GM21619 (cell line): ENCODE measurements around the gene EDC3.
"Not testable (repeated sequence)": the region's sequence is repeated elsewhere in the genome, so short reads cannot be mapped to it uniquely, and the experiment has no call there.

Source experiments
- ATAC-seq: cut with Tn5 transposase; IDR thresholded peaks from one replicate; pipeline ENCODE4 v1.9.1; 2021; ENCODE audit not compliant: unreplicated experiment

EDC3 gene, protein sequence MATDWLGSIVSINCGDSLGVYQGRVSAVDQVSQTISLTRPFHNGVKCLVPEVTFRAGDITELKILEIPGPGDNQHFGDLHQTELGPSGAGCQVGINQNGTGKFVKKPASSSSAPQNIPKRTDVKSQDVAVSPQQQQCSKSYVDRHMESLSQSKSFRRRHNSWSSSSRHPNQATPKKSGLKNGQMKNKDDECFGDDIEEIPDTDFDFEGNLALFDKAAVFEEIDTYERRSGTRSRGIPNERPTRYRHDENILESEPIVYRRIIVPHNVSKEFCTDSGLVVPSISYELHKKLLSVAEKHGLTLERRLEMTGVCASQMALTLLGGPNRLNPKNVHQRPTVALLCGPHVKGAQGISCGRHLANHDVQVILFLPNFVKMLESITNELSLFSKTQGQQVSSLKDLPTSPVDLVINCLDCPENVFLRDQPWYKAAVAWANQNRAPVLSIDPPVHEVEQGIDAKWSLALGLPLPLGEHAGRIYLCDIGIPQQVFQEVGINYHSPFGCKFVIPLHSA

DNA sequence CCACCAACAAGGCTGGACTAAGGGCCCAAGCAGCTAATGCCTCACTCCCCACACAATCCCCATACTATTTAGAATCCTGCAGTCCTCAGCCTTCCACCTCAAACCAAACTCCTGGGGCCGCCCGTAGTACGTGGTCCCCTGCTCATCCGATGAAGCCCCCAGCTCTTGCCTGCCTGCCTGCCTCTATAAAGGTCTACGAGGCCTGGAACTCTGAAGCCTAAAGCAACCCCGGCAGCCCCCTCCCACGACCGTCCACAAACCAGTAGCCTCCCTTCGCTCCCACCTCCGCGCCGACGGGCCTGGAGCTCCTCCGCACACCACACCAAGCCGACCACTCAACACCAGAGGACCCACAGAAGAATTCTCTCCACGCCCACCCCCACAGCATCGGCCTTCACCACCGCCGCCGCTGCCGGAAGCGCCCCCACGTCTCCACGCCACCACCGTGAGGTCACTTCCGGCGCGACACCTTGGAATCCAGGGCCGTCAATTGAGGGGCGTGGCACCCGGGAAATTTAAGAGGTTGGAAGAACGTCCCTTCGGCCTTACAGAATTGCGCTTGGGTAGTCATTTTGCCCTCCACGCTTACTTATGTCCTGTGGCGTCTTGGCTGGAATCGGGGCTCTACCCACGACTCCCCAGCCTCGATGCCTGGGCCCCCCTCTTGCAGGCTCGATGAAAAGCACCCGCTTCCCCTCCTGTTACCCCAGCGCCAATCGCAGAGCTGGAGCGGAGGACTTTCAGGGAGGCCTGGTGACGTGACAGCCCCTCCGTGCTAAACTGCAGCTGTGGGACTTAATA, at the start of gene EDC3:
TSS of gene EDC3 (minus strand) at position 428 of the 801 bp plus-strand sequence. CDS start 20,900 bp downstream, outside the sequence.
- ATAC-seq = peak; percentile 92

DNA sequence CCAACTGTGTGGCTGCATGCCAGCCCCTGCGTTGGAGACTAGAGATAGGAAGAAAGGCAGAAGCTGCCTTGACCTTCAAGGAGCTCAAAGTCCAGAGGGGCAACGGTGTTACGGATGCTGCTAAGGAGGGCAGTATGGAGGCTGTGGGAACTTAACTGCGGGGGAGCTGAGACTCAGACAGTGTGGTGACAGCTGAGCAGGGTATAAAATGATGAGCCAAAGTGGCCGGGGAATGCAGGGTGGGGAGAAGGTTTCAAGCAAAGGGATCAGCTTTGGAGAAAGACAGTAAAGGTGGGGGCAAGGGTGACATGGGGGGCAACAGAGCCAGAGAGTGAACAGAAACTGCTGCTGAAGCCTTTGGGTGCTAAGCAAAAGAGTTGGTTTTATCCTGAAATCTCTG, 46.6 kb upstream of the EDC3 start:
- no peak for ATAC-seq

DNA sequence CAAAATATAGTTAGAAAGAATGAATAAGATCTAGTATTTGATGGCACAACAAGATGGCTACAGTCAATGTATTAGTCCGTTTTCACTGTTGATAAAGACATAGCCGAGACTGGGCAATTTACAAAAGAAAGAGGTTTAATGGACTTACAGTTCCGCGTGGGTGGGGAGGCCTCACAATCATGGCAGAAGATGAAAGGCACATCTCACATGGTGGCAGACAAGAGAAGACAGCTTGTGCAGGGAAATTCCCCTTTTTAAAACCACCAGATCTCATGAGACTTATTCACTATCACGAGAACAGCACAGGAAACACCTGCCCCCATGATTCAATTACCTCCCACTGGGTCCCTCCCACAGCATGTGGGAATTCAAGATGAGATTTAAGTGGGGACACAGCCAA, 42.4 kb upstream of the EDC3 start:
- not testable (repeated sequence) for ATAC-seq

DNA sequence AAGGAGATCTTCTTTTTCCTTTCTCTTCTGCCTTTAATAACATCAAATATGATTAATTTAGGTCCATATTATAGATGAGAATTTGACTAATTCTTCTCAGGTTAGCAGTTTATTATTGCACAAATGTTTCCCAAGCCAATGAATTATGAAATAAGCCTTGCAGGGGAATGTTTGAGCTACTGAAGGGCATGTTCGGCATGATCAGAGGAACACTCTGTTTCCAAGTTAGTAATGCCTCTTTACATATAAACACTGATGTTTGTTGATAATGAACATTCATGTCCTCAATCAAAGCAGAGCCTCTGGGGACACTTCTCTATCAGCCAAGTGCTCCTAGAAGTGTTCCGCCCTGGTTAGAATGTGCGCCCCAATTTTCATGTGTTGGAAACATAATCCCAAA, 39.5 kb upstream of the EDC3 start:
- no peak for ATAC-seq

DNA sequence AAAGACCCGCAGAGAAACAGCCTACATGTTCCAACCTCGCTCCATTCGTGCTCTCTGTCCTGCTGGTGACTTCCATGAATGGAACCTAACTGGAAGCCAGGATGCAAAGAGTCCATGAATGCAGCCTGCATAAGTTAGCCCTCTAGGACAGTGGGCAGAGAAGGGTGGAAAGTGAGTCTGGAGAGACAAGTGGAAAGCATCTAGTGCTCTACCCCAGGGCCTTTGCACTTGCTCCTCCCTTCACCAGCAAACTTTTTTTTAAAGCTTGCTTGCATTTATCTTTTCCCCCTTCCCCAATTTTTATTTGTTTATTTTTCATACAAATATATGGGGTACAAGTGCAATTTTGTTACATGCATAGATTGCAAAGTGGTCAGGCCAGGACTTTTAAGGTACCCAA, 37.4 kb upstream of the EDC3 start:
- ATAC-seq = no peak

DNA sequence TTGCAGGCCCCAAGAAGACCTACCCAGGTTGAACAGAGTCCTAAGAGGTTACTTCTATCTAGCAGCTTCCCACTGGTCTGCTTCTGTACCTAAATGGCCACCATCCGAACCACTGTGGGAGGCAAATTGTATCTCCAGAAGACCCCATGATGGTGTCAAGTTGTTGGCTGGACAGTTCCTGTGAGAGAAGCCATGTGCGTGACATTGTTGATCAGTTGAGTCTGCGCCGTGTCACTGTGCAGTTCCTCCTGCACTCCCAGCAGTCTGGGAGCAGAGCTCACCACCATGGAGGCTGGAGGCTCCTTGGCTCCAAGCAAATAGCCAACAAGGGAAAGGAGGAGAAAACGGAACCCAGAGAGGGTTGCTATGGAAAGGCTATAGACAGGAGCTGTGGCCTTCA, 37.0 kb upstream of the EDC3 start:
- ATAC-seq = no peak

DNA sequence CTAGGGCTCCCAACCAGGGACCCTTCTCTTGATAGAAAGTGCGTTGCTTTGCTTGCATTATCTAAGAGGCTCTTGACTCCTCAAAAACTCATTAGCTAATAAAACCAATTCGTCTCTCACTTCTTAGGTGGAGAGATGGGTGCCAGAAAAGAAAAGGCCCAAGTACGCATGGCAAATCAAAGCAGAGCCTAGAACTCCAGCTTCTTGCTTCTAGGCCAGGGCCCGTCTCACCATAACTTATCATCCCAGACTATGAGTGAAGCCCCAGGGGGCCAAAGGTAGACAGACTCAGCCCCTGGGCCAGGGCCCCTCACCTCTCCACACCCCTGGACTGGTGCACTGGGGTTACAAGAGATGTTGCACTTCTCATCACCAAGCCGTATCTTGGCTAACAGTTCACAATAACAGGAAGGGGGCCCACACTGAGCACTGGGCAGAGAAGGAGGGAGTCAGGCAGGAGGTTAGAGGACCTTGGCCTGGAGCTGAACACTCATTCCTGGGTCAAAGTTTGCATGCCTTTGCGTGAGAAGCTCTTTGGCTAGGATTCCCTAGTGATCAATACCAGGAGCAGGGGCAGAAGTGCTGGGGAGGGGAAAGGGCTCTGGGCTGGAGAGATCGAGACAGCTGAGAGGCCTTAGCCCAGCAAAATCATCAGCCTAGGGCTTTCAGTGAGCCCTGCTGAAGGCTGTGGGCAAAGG, 34.9 kb upstream of the EDC3 start:
- ATAC-seq = no peak

DNA sequence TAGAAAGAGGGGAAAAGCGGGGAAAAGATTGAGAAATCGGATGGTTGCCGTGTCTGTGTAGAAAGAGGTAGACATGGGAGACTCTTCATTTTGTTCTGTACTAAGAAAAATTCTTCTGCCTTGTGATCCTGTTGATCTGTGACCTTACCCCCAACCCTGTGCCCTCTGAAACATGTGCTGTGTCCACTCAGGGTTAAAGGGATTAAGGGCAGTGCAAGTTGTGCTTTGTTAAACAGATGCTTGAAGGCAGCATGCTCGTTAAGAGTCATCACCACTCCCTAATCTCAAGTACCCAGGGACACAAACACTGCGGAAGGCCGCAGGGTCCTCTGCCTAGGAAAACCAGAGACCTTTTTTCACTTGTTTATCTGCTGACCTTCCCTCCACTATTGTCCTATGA, 33.5 kb upstream of the EDC3 start:
- ATAC-seq = not testable (repeated sequence)

DNA sequence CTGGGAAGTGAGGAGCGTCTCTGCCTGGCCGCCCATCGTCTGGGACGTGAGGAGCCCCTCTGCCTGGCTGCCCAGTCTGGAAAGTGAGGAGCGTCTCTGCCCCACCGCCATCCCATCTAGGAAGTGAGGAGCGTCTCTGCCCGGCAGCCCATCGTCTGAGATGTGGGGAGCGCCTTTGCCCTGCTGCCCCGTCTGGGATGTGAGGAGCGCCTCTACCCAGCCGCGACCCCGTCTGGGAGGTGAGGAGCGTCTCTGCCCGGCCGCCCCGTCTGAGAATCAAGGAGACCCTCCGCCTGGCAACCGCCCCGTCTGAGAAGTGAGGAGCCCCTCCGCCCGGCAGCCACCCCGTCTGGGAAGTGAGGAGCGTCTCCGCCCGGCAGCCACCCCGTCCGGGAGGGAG, 32.9 kb upstream of the EDC3 start:
- not testable (repeated sequence) for ATAC-seq

DNA sequence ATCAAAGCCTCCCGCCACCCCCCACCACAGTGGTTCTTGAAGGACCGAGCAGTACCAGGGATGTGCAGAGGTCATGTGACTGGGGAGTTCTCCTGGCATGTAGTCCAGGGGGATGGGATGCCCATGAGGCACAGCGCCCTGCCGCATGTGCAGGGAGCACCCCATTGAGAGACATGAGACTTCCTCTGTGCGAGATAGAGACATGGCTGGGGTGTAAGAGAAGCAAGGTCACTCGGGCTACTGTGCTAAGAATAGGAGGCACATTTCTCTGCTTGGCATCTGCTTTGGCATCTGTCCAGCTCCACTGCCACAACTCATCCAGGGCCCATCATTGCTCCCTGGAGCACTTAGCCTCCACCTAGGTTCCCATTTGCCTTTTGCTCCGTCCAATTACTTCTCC, 31.9 kb upstream of the EDC3 start:
- ATAC-seq = no peak

DNA sequence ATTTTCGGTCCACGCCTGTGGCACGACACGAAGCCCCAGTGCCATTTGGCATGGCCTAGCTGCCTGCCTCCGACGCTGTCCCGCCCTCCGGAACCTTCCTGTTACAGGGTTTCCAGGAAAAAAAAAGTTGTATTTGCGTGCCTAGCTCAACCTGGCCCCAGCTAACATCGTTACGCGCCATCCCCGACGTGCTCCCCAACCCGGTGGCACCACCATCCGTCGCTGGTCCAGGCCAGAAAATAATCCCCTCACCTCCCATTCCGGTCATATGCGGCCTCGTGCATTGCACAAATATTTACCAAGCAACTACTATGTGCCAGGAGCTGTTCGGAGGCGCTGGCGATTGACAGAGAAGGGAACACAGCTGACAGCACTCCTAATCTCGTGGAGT, 30.9 kb upstream of the EDC3 start:
- ATAC-seq = no peak

DNA sequence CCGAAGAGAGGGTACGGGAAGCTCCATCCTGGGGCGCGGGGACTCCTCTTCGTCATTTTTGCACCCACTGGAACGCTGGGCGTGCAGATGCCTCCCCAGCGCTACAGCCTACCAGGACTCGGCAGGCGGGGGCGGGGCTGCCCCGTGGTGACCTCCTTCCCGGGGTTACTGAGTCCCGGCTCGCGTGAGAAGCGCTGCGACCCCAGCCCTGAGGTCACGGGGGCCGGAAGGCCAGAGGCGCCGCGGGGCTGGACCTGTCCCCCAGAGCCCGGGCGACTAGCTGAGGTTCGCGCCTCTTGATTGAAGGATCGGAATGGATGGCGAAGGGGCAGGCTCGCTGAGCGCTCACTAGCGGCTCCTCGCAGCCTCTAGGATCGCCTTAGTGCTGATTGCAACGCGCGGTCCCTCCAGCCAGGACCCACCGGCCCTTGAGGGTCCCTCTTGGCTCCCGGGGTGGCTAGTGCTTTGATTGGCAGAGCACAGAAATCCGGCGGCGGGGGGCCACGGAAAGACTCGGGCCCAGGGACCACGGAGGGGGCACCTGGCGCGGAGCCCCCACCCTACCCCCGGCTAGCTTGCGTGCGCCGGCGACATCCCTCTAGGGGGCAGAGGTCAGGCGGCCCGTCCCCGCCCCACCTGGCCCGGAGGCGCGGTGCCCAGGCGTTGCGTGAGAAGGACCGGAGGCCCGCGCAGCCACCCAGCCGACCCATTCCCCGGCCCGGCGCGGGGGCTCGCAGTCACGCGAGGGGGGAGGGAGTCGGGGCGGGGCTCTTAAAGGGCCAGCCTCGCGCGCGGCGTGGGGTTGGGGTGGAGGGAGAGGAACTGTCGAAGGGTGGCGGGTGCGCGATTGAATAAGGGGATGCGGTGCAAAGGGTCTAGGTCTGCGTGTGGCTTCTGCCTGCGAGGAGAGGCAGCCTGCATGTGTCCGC, 30.3 kb upstream of the EDC3 start:
- ATAC-seq = no peak

DNA sequence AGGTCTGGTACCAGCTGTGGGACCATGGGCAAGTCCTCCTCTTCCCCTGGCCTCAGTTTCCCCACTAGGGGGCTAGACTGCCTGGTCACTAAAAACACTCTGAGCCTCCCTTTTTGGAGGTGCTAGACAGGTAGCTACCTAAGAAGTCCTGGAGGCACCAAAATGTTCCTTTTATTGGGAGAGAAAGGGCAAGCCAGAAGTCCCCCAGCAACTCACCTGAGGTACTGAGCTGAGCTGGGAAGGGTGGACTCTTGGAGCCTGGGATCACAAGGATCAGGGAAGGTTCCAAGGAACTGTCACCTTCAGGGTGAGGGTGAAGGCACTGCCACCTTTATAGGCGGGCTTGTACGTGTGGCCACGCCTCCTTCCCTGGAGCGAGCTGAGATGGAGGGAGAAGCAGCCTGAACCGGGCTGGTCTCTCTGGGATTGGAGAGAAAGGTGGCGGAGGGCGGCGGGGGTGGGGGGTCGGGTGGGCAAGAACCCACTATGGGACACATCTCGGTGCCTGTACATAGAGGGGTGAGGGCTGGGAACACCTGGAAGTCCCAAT, 29.5 kb upstream of the EDC3 start, which contains the start of gene CYP1A1:
TSS of gene CYP1A1 (minus strand) at position 304 of the 550 bp plus-strand sequence. CDS start 2,431 bp downstream, outside the sequence.
- ATAC-seq = no peak

DNA sequence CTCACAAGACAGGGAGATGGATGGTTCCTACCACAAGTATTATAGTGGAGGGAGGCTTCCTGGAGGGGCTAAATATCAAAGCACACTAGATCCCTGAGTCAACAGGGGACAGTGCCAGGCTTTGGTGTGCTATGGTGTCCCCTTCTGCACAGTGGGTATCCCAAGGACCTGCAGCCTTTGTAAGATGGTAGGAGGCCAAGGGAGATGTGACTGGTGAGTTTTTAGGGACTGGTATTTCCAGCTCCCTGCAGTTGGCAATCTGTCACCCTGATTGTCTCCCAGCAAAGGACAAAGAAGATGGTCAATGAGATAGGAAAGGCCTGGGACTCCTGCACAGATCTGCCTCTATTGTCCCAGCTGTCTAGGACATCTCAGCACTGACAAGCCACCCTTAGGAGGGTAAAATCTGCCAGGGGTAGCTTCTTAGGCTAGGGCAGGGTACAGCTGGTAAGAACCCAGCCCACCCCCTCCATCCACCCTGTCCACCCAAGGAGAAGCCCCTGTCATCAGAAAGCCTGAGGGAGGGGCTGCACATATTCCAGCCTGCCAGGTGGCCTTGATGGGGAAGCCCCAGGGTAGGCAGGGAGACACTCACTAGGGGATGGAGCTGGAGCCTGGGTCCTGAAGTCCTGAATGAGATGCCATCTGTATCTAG, 28.9 kb upstream of the EDC3 start:
- ATAC-seq = no peak

DNA sequence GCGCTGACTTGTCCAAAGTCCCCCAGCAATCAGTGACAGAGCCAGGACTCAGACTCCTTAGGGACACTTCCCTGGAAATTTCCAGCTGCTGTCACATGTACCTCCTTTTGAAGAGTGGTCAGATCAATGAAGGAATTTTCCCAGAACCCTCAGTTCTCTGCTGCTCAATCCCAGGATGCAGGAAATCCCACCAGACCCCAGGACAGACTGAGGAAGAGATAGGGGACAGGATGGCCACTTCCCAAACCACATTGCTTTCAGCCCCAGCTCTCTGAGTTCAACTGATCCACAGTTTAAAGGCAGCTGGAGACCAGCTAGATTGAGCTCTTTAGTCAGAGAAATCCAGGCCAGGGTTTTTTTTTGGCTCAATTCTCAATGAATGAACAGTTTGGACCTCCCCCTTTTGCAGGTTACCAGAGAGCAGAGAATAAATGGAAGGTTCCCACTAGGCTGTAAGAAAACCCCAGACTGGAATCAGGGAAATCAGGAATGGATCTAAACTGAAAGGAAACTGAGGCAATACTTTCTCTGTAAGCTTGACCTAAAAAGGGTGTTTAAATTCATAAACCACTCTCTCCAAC, 28.0 kb upstream of the EDC3 start:
- no peak for ATAC-seq

DNA sequence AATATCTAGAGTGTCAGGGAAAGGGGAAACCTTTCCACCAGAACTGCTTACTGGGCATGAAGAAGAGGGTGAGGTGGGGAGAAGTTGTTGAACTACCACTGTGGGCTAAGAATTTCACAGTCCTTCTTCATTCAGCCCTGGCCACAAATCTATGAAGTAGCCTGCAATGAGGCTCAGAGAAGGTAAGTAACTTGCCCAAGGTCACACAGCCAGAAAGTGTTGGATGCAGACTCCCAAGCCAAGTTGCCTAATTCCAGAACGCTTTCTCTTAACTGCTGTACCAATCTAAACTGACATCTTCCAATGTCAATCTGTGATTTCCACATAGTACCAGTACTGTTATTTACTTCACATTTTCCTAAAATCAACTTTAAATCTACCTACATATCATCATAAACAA, 27.4 kb upstream of the EDC3 start:
- no peak for ATAC-seq

DNA sequence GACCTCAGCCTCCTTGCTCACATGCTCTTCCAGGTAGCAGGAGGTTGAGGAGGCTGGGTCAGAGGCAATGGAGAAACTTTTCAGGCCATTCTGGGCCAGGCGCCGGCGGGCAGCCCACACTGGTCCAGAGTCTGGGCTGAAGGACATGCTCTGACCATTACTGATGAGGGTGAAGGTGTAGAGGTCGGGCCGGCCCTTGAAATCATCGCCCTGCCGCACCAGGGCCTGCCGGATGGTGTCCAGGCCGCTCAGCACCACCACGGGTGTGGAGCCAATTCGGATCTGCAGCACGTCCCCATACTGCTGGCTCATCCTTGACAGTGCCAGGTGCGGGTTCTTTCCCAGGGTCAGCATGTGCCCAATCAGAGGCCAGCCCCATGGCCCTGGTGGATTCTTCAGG, 26.8 kb upstream of the EDC3 start:
- no peak for ATAC-seq

DNA sequence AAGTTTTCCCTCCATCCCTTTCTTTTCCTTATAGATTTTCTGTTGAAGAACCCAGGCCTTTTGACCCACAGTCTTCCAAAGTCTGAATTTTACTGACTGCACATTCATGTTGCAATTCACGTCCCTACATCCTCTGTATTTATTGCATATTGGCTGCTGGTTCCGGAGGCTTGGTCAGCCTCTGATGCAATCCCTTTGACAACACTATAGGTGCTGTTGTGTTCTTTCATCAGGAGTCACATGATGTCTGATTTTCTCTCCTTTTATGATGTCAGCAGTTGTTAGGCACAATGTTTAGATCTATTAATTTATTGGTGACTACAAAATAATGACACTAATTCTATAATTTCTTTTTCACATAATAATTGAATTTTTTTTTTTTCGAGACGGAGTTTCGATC, 20.8 kb upstream of the EDC3 start:
- no peak for ATAC-seq

DNA sequence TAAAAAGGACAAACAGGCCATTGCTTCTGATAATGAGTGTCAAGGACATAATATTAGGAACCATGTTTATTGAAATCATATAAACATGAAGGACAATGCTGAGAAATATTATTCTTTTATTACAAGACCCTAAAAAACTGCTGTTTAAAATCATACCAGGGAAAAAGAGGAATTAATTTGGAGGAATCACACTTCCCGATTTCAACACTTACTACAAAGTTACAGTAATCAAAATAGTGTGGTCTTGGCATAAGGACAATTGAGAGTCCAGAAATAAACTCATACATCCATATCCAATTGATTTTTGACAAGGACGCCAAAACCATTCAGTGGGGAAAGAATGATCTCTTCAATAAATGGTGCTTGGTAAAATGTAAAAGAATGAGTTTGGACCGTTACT, 16.5 kb upstream of the EDC3 start:
- ATAC-seq = no peak
